Osteoblast (primary cell): Measurements from ENCODE around the gene FBN3. TPM values are rescaled to one million over a fixed set of nuclear protein-coding genes. Genes with fewer than 3 reads are reported as not detected.
A peak's percentile ranks its signal among the peaks of the same experiment; 100 is the strongest.

Experiments
- DNase-seq: peaks from one replicate; pipeline ENCODE4 v3.0.0; 2011; ENCODE audit warnings: low spot score, mixed read lengths; ENCODE audit not compliant: insufficient read length; ENCODE audit errors: missing footprints
- H2AFZ ChIP-seq: 2 replicates; pipeline ENCODE4 v1.6.0; 2011; ENCODE audit warnings: mild to moderate bottlenecking, low read length
- H3K27ac ChIP-seq: 2 replicates; pipeline ENCODE4 v1.5.1; 2011; ENCODE audit warnings: mild to moderate bottlenecking, low read depth, low read length, moderate library complexity
- H3K27me3 ChIP-seq: 2 replicates; pipeline ENCODE4 v1.6.0; 2012; ENCODE audit warnings: mild to moderate bottlenecking, control low read depth, inconsistent platforms, low read length, moderate library complexity; ENCODE audit not compliant: insufficient read depth
- H3K36me3 ChIP-seq: 2 replicates; pipeline ENCODE4 v1.5.1; 2011; ENCODE audit warnings: mild to moderate bottlenecking, low read length, control low read depth, moderate library complexity; ENCODE audit not compliant: insufficient read depth
- H3K4me1 ChIP-seq: 2 replicates; pipeline ENCODE4 v1.5.1; 2011; ENCODE audit warnings: mild to moderate bottlenecking, low read length, control low read depth, moderate library complexity; ENCODE audit not compliant: insufficient read depth
- H3K4me2 ChIP-seq: 2 replicates; pipeline ENCODE4 v1.6.0; 2011; ENCODE audit warnings: mild to moderate bottlenecking, low read length; ENCODE audit not compliant: insufficient read depth
- H3K4me3 ChIP-seq: fragments of 200-600 bp; sonication (generic); 3 replicates; pipeline ENCODE4 v1.5.1; 2012; ENCODE audit warnings: mild to moderate bottlenecking, low read length, inconsistent platforms; ENCODE audit not compliant: insufficient read depth
- H3K79me2 ChIP-seq: 2 replicates; pipeline ENCODE4 v1.6.0; 2012; ENCODE audit warnings: mild to moderate bottlenecking, low read length, control low read depth, inconsistent platforms; ENCODE audit not compliant: insufficient read depth
- H3K9me3 ChIP-seq: 2 replicates; pipeline ENCODE4 v1.5.1; 2011; ENCODE audit warnings: low read depth, low read length, control low read depth
- H4K20me1 ChIP-seq: 2 replicates; pipeline ENCODE4 v1.6.0; 2012; ENCODE audit warnings: mild to moderate bottlenecking, low read length, control low read depth; ENCODE audit not compliant: insufficient read depth
- total RNA-seq: library from RNA; depleted of rRNA; stranded (reverse); fragments of >200 nt; gene quantifications from 2 replicates; pipeline ENCODE4 v1.2.3, GENCODE V29; 2012
- TF ChIP-seq, protein P1 (sequence below): IDR thresholded peaks from 2 replicates; pipeline ENCODE4 v1.5.1; 2011; ENCODE audit warnings: mild to moderate bottlenecking, low read depth, low read length, moderate library complexity; ENCODE audit errors: extremely low read depth

The FBN3 gene
- total RNA-seq, 1 donor = not detected

DNA sequence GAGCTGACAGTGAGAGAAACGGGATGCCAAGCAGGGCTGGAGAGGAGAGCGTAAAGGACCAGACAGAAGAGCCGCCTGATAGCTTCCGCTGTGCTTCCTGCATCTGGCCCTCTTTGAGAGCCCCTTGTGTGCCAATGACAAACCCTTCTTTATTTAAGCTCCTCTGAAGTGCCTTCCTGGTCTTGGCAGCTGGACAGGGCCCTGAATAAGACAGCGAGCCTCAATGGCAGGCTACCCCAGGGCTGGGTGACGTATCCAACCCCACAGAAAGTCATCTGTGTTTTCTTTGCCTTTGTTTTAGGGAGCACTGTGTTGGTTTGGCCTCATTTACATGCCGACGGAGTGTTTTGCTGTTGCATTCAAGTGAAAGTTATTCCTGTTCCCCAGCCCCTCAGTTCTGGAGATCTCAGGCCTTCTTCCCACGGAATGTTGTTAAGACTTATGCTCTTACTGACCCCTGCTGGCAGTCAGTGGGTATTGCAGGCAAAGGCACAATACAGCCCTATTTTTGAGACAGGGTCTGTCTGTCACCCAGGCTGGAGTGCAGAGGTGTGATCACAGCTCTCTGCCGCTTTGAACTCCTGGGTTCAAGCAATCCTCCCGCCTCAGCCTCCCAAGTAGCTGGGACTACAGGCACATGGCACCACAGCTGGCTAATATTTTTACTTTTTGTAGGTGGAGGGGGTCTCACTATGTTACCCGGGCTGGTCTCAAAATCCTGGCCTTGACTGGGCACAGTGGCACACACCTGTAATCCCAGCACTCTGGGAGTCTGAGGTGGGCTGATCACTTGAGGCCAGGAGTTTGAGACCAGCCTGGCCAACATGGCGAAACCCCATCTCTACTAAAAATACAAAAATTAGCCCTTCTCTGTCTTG is 80.1 kb downstream of the FBN3 start:
- H4K20me1 ChIP-seq = no peaks in the 10 kb centered on the region
- H3K79me2 ChIP-seq = no peaks in the 10 kb centered on the region
- H3K27me3 ChIP-seq = no peaks in the 10 kb centered on the region
- H3K9me3 ChIP-seq = peaks cover 5% of the 10 kb centered on the region
- H3K4me2 ChIP-seq = no peak overlapping the region
- no peak overlapping the region for H3K4me3 ChIP-seq
- H3K36me3 ChIP-seq = no peaks in the 10 kb centered on the region
- DNase-seq = peak; percentile 36
- no peaks in the 10 kb centered on the region for H3K4me1 ChIP-seq
- TF ChIP-seq, protein P1, sequence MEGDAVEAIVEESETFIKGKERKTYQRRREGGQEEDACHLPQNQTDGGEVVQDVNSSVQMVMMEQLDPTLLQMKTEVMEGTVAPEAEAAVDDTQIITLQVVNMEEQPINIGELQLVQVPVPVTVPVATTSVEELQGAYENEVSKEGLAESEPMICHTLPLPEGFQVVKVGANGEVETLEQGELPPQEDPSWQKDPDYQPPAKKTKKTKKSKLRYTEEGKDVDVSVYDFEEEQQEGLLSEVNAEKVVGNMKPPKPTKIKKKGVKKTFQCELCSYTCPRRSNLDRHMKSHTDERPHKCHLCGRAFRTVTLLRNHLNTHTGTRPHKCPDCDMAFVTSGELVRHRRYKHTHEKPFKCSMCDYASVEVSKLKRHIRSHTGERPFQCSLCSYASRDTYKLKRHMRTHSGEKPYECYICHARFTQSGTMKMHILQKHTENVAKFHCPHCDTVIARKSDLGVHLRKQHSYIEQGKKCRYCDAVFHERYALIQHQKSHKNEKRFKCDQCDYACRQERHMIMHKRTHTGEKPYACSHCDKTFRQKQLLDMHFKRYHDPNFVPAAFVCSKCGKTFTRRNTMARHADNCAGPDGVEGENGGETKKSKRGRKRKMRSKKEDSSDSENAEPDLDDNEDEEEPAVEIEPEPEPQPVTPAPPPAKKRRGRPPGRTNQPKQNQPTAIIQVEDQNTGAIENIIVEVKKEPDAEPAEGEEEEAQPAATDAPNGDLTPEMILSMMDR = peak; percentile 30
- no peak overlapping the region for H3K27ac ChIP-seq
- H2AFZ ChIP-seq = no peak overlapping the region

DNA sequence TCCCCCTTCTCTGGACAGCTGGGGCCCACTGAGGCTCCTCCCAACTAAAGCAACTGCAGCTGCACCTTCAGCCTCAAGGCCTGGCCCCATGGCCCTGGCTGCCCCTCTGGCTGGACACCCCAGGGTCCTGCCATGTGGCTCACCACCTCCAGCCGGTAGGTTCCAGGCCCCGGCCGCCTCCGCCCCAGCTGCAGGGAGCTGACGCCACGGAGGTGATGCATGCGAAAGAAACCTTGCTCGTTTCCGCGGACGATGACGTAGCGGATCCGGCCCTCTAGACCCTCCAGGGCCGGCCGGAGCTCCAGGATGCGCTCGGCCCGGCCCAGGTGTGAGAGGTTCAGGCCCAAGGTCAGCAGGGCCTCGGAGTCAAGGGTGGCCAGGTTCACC is 83.5 kb downstream of the FBN3 start:
- DNase-seq = peak; percentile 59
- Histone ChIP-seq H3K4me3 (no peak overlapping the region), H3K27ac (no peak overlapping the region), H3K79me2 (no peaks in the 10 kb centered on the region), H3K36me3 (no peaks in the 10 kb centered on the region), H2AFZ (no peak overlapping the region), H3K4me2 (no peak overlapping the region), H3K27me3 (no peaks in the 10 kb centered on the region), H3K9me3 (peaks cover 5% of the 10 kb centered on the region), H4K20me1 (no peaks in the 10 kb centered on the region), H3K4me1 (no peaks in the 10 kb centered on the region)
- TF ChIP-seq, protein P1 = no peak

DNA sequence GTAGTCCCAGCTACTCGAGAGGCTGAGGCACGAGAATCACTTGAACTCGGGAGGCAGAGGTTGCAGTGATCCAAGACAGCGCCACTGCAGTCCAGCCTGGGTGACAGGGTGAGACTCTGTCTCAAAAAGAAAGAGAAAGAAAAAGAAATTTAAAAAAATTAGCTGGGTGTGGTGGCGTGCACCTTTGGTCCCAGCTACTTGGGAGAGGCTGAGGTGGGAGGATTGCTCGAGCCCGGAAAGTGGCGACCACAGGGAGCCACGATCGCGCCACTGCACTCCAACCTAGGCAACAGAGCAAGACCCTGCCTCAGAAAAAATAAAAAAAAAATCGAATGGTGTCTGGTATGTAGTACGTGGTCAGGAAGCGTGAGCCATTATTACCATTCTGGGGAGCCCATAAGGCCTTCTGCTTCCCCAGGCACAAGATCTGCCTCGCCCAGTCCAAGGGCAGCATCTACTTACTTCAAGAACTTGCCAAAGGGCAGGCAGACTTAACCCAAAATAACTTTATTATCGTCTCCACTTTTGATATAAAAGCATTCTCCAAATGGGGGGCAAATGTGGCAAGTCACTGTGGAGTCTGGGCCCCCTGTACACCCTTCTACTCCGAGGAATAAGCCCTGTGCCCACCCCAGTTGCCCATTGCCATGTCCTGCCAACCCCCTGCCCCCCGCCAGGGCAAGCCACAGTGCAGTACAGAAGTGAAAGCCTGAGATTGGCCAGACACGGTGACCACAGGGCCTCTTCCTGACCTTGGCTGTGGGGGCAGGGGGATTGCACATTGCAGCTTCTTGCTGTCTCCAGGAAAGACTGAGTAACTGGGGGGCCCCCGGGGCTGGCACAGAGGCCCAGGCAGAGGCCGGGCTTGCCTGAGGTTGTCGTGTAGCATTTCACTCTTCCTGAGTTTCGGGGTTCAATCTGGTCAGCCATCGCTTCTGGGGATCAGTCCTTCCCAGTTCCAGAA is 84.2 kb downstream of the FBN3 start:
- H3K9me3 ChIP-seq = peaks cover 5% of the 10 kb centered on the region
- TF ChIP-seq, protein P1 = no peak
- DNase-seq = no peak

More for the DNA sequence above, 84.2 kb downstream of the FBN3 start:
- Histone ChIP-seq H3K27ac (no peak overlapping the region), H3K4me1 (no peaks in the 10 kb centered on the region), H2AFZ (no peak overlapping the region), H3K4me2 (no peak overlapping the region), H3K4me3 (no peak overlapping the region), H3K79me2 (no peaks in the 10 kb centered on the region), H4K20me1 (no peaks in the 10 kb centered on the region), H3K27me3 (no peaks in the 10 kb centered on the region), H3K36me3 (no peaks in the 10 kb centered on the region)
